SK-N-SH treated with all-trans-retinoic acid at 6 μM for 48 hours (cell line): Measurements from ENCODE around the gene SP100.

Source experiments
- ARNTL ChIP-seq: fragments of 450-650 bp; formaldehyde crosslinking; IDR thresholded peaks from 2 replicates; pipeline ENCODE4 v1.5.0; 2020; ENCODE audit warnings: low read depth, mild to moderate bottlenecking, moderate library complexity, borderline replicate concordance
- BACH2 ChIP-seq: fragments of 250-450 bp; sonication (Bioruptor Pico); IDR thresholded peaks from 2 replicates; pipeline ENCODE4 v1.9.0; 2021; ENCODE audit warnings: mild to moderate bottlenecking, borderline replicate concordance
- CSDC2 ChIP-seq: fragments of 250-450 bp; sonication (Bioruptor Pico); IDR thresholded peaks from 2 replicates; pipeline ENCODE4 v1.5.0; 2020; ENCODE audit warnings: mild to moderate bottlenecking, moderate library complexity
- ISL1 ChIP-seq: fragments of 250-450 bp; sonication (Bioruptor Pico); IDR thresholded peaks from 2 replicates; pipeline ENCODE4 v2.1.2; 2022; ENCODE audit warnings: mild to moderate bottlenecking, moderate library complexity
- RARB ChIP-seq: fragments of 250-450 bp; sonication (Bioruptor Pico); IDR thresholded peaks from 2 replicates; pipeline ENCODE4 v1.8.0; 2021; ENCODE audit warnings: mild to moderate bottlenecking, moderate library complexity
- SNAI2 ChIP-seq: fragments of 250-450 bp; sonication (Bioruptor Pico); IDR thresholded peaks from 2 replicates; pipeline ENCODE4 v1.5.0; 2020; ENCODE audit warnings: mild to moderate bottlenecking, moderate library complexity
- TOX ChIP-seq: fragments of 250-450 bp; sonication (Bioruptor Pico); IDR thresholded peaks from 2 replicates; pipeline ENCODE4 v1.8.0; 2021; ENCODE audit warnings: mild to moderate bottlenecking, moderate library complexity, borderline replicate concordance
- ZC3H10 ChIP-seq: fragments of 250-450 bp; sonication (Bioruptor Pico); IDR thresholded peaks from 2 replicates; pipeline ENCODE4 v1.5.1; 2021; ENCODE audit warnings: mild to moderate bottlenecking, moderate library complexity
- ZNF565 ChIP-seq: fragments of 450-650 bp; formaldehyde crosslinking; conservative IDR thresholded peaks from 2 replicates; pipeline ENCODE4 v1.5.0; 2020; ENCODE audit warnings: low read depth, mild to moderate bottlenecking, moderate library complexity
- ZNF8 ChIP-seq: fragments of 450-650 bp; formaldehyde crosslinking; IDR thresholded peaks from 2 replicates; pipeline ENCODE4 v1.5.0; 2020; ENCODE audit warnings: mild to moderate bottlenecking, moderate library complexity
- TF ChIP-seq, protein P1 (sequence below): fragments of 250-450 bp; sonication (Bioruptor Pico); IDR thresholded peaks from 2 replicates; pipeline ENCODE4 v1.5.1; 2020; ENCODE audit warnings: low read depth, mild to moderate bottlenecking, moderate library complexity
- TF ChIP-seq, protein P2 (sequence below): fragments of 250-450 bp; sonication (Bioruptor Pico); IDR thresholded peaks from 2 replicates; pipeline ENCODE4 v1.8.0; 2020; ENCODE audit warnings: mild to moderate bottlenecking, moderate library complexity, borderline replicate concordance

GRCh38 chr2:230425377-230425776 is 9.4 kb downstream of the SP100 start:
- TF ChIP-seq ARNTL (CRISPR knock-in tag) (no peak), ZC3H10 (CRISPR knock-in tag) (no peak), SNAI2 (no peak), ISL1 (no peak), CSDC2 (CRISPR knock-in tag) (no peak), TOX (CRISPR knock-in tag) (no peak), BACH2 (CRISPR knock-in tag) (no peak), ZNF565 (CRISPR knock-in tag) (no peak), RARB (CRISPR knock-in tag) (no peak), ZNF8 (no peak)
- TF ChIP-seq, protein P1, sequence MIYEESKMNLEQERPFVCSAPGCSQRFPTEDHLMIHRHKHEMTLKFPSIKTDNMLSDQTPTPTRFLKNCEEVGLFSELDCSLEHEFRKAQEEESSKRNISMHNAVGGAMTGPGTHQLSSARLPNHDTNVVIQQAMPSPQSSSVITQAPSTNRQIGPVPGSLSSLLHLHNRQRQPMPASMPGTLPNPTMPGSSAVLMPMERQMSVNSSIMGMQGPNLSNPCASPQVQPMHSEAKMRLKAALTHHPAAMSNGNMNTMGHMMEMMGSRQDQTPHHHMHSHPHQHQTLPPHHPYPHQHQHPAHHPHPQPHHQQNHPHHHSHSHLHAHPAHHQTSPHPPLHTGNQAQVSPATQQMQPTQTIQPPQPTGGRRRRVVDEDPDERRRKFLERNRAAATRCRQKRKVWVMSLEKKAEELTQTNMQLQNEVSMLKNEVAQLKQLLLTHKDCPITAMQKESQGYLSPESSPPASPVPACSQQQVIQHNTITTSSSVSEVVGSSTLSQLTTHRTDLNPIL (CRISPR knock-in tag), result no peak
- TF ChIP-seq, protein P2, sequence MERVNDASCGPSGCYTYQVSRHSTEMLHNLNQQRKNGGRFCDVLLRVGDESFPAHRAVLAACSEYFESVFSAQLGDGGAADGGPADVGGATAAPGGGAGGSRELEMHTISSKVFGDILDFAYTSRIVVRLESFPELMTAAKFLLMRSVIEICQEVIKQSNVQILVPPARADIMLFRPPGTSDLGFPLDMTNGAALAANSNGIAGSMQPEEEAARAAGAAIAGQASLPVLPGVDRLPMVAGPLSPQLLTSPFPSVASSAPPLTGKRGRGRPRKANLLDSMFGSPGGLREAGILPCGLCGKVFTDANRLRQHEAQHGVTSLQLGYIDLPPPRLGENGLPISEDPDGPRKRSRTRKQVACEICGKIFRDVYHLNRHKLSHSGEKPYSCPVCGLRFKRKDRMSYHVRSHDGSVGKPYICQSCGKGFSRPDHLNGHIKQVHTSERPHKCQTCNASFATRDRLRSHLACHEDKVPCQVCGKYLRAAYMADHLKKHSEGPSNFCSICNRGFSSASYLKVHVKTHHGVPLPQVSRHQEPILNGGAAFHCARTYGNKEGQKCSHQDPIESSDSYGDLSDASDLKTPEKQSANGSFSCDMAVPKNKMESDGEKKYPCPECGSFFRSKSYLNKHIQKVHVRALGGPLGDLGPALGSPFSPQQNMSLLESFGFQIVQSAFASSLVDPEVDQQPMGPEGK (CRISPR knock-in tag), result no peak
